NOMO-1 treated with dmso at 0.1 percent for 144 hours (cell line): ENCODE data around the gene CBFB.
"Not testable (repeated sequence)": the region's sequence is repeated elsewhere in the genome, so short reads cannot be mapped to it uniquely, and the experiment has no call there.

ENCODE experiments used
- DNase-seq: peaks from one replicate; lab custom pipeline; 2025; ENCODE audit not compliant: unreplicated experiment; lab: John Stamatoyannopoulos, UW

Gene CBFB

DNA sequence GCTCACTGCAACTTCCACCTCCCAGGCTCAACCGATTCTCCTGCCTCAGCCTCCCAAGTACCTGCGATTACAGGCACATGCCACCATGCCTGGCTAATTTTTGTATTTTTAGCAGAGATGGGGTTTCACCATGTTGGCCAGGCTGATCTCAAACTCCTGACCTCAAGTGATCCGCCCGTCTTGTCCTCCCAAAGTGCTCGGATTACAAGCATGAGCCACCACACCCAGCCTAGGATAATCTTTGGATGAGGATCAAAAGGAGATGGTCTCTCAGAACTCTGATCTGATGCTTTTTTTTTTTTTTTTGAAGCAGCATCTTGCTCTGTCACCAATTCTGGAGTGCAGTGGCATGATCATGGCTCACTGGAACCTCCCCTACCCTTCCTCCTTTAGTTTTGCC lies 93.8 kb downstream of the CBFB start:
- not testable (repeated sequence) for DNase-seq

DNA sequence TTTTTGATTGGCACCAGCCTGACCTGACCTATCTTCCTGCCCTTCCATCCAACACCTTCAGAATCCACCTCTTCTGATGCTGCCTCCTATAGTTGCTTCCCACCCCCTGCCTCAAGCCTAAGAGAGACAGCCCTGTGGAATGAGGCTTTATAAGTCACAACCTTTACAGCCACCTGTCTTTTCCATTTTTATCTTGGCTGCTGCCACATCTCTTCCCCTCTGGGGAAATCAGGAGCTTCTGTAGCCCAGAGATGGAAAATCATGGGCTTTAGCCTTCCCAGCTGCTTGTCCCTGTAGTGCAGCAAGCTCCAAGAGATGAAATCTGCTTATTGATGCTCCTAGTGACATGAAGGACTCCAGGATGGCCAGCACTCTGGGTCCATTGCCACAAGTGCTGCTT lies 99.5 kb downstream of the CBFB start:
- no peak for DNase-seq

- DNase-seq: no peak
Measured at GRCh38 chr16:67128887-67129286, 99.9 kb downstream of the CBFB start.

DNA sequence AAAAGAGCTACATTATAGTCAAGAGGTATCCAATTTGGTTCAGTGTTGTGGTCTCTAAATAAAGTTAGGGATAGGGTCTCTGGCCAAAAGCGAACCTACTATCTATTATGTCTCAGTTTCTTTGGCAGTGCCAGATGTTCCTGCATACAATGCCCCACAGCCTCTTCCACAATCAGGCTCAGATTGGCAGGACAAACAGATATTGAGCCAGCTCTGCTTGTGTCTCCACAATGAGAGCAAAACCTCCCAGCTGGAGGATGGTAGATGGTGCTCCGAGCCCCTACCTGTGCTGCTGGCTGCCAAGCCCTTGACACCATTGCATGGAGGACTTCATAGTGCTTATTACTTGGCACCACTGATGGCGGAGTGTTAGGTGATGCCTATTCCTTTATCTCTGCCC lies 100.5 kb downstream of the CBFB start:
- no peak for DNase-seq

DNA sequence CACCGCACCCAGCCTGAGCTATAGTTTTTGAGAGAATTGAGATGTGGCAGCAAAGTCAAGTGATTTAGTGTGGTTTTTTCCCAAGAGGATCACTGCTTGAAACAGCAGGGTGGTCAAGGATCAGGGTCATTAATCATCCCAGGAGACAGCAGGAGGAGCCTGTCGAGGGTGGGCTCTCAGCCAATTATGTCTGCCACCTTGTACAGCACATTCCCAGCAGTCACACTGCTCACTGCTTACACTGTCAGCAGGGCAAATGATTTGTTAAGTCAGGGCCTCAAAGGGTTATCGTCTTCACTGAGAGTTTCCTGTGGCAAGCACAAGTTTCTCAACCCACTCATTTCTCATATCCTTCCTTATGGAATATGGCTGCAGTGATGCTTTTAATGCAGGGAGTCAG lies 108.7 kb downstream of the CBFB start:
- no peak for DNase-seq

GRCh38 chr16:67141391-67141790 lies 112.4 kb downstream of the CBFB start:
- DNase-seq: no peak

GRCh38 chr16:67142342-67142741 lies 113.4 kb downstream of the CBFB start:
- no peak for DNase-seq

DNA sequence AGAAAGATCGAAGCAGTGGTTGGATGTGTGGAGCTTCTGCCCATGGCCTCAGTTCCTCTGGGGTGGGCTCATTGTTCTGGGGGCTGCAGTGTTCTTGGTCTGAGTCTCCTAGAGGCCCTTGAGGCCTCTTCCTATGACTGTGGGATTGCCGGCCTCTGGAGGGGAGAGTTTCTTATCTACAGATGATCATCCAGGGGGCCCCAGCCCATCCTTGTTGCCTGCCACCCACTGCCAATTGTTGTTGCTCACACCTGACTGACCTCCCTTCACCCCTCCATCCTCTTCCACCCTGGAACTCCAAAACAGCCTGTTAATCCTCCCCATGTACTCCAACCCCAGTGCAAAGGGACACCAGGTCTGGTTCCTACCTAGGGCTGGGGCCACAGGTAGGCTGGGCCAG lies 116.0 kb downstream of the CBFB start:
- DNase-seq: no peak

DNA sequence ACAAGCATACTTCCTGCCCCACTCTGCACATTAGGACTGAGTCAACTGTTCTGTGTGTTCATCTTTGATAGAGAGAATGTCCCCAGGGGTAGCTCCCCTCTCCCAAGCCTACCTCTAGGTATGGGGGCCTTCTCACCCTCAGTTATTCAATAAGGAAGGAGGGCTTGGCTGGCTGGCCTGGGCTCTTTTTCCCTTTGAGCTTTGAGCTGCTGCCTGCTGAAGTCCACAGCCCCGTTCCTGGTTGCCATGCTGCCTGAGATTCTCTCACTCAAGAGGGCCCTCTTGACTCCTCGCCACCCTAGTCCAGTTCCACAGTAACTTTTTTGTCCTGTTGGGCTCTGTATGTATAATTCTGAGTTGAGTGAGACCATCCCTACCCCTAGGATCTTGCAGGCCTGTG lies 116.8 kb downstream of the CBFB start:
- no peak for DNase-seq

DNA sequence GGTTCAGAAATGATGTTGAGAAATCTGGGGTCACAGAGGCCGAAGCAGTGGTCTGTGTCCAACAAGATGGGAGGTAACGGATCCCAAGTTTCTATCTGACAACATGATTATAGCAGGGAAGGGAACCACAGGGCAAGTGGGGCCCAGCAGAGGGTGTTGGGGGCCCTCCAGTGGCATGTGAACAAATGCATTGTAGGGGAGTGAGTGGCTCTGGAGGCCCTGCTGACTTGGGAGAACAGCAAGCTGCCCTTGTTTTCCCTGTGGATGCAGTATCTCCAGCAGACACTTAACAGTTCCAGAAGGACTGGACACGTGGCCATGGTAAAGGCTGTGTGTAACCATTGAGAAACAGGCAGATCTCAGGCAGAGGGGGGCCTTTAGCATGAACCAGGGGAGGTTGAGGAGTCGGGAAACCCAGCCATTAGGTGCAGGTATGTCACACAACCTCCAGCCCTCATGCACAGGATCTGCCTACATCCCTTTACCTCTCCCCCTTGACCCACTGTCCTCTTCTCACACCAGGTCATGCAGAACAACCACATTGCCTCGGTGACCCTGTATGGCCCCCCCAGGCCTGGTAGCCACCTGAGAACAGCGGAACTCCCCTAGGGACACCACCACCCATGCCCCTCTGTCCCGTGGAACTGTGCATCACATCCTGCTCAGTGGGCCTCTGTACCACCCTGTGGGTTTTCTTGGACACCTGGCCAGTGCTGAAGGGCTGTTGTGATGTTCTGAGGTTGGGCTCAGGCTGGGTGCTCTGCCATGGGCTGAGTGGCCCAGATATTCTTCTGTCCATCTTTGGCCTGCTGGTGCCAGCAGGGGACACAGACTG lies 117.8 kb downstream of the CBFB start:
- no peak for DNase-seq

DNA sequence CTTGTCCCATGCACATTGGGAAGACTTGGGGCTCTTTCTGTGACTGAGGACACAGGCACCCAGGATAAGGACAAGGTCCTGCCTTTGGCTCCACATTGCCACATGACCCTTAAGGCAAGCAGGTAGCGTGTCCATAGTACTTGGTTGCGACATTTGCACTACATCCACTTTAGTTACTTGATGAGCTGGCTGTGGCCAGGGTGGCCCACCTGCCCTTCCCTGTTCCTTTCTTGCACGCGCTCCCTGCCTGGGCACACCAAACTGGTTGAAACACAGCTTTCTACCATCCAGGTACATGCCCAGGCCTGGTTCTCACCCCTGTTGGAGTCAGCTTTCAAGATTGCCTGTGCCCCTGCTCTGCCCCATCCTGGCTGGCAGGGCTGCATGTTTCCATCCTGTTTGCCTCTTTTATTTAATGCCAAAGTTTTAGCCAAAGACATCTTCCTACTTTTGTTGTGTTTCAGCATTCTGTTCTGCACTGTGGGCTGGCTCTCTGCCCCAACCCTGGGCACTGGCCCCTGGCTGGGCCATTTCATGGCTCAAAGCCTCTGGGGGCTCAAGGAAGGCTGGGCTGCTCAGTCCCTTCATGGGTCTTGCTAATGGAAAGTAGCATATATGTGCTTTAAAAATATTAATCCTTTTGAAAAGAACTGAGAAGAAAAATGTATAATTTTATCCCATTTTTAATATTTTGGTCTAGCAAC lies 118.6 kb downstream of the CBFB start:
- DNase-seq: no peak

- no peak for DNase-seq
Measured at GRCh38 chr16:67148221-67148620, 119.3 kb downstream of the CBFB start.

DNA sequence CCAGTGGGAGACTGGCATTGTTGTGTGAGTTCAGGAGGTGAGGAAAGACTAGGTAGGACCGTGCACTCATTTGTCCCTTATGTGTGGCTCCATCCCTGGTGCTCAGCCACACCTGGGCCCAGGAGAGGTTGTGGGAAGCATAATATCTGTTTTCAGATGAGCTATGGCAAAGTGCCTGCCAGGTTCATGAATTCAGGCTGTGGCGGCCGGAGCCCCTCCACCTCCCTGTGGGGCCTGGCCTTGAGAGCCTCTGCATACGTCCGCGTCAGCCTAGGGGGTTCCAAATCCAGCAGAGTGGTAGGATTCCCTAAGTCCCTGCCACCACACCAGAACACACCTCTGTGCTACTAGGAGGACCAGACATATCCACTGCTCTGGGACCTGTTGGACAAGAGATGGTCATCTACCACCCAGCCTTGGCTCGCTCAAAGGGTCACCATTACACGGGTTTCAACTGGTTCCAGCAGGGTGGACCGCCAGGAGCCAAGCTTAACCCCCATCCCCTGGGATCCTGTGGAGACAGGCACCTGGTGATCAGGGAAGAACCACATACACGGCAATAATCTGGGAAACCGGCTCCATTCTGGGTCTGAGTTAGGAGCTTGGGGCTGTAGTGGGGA lies 119.8 kb downstream of the CBFB start:
- no peak for DNase-seq

DNA sequence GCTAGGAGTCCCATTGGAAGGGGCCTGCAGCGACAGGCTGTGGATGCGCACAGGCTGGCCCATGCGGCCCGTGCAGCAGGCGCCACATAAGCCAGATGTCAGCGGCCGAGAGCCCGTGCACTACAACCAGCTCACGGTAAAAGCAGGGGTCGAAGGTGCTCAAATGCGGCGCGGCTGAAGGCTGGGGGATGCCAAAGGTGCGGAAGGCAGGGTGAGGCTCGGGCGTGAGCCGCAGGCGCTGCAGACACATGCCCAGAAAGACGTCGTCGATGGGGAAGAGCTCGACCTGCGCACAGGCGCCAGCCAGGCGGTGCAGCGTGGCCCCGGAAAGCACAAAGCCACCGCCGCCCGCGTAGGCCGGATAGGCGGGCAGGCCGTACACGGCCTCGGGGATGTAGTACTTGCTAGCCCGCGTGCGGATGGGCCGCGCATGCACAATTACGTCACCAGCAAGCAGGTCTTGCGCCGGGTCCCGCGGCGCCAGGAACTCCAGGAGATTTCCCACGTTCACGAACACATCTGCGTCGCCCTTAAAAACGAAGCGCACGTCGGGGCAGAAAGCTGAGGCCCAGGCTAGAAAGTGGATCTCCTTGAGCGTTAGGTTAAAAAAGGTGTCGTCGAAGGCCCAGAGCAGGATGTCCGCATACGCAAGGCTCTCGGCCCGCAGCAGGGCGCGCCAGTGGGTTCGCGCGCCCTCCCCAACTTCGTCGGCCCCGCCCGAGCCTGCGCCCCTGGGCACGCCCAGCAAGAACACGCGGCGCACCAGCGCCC lies 120.5 kb downstream of the CBFB start:
- DNase-seq: no peak

DNA sequence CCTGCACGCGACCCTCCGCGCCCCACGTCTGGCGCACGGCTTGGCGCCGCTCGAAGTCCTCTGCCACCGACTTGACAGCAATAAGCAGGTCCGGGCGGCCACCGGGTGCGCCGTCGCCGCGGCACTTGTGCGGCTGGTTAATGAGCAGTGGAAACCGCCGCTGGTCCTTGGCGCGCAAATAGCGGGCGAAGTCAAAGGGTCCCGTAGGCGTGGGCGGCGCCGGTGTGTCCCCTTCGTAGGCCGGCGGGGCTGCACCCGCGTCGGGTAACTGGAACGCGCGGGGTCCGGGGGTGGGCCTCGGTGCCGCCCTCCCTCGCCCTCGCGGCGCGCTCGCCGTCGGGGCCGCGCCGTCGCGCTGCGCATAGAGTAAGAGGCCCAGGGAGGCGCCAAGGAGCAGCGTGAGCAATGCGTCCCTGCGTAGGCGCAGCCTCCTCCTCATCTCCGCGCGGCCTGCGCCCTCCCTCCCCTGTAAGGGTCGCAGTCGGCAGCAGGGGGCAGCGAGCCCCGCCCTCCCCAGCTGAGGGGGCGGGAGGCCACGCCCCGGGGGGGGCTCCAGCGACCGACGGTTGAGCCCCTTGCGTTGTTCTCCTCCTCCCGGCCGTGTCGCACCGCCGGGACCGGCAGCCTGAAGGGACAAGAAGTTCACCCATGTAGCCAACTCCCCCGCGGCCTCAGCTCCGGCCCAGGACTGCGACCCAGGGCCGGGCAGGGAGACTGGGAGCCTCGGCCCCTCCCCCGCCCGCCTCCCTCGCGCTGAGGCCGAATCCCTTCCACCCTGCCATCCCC lies 121.3 kb downstream of the CBFB start:
- DNase-seq: no peak
